ENCODE measurements around the gene CCDC175.

DNA sequence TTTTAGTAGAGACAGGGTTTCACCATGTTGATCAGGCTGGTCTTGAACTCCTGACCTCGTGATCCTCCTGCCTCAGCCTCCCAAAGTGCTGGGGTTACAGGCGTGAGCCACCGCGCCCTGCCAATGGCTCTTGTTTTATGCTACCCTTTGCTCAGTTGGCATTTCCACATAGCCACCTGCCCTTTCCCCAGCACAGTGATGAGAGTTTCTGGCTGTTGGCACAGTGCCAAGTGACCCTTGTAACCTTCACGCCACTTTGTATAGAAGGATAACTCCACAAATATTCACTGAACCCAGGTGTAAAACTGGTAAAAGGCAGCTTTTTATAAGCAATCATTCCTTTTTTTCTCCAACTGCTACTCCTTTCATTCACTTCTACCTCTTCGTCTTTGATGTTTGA lies 18.5 kb upstream of the CCDC175 start:
- TF ChIP-seq, protein P1, sequence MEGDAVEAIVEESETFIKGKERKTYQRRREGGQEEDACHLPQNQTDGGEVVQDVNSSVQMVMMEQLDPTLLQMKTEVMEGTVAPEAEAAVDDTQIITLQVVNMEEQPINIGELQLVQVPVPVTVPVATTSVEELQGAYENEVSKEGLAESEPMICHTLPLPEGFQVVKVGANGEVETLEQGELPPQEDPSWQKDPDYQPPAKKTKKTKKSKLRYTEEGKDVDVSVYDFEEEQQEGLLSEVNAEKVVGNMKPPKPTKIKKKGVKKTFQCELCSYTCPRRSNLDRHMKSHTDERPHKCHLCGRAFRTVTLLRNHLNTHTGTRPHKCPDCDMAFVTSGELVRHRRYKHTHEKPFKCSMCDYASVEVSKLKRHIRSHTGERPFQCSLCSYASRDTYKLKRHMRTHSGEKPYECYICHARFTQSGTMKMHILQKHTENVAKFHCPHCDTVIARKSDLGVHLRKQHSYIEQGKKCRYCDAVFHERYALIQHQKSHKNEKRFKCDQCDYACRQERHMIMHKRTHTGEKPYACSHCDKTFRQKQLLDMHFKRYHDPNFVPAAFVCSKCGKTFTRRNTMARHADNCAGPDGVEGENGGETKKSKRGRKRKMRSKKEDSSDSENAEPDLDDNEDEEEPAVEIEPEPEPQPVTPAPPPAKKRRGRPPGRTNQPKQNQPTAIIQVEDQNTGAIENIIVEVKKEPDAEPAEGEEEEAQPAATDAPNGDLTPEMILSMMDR (IDR thresholded peaks at IDR 0.05; ENCODE audit: insufficient read depth, low read length): no peak
- TF ChIP-seq POLR2AphosphoS5 (IDR thresholded peaks at IDR 0.05; ENCODE audit: low read depth): no peak

All from HL-60 (cell line).